ENCODE data around the gene ARAP3.

The ARAP3 gene

DNA sequence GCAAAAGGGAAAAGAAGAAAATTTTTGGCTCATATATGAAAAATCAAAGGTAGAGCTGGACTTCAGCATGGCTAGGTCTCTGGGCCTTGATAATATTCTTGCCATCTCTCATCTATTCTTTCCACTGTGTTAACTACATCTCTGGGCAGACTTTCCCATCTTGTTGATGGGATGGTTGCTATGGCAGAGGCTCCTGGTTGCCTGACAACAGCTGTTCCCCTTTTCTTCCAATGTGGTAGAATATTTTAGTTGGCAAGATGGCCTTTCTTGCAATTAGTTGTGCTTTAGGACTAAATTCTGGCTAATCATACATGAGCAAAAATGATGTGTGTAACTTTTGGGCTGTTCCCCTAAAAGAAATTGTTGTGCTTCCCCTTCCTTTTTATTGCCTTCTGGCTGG, 40.2 kb upstream of the ARAP3 start:
- Histone ChIP-seq H3K79me1 (ENCODE audit: low read length) (no peaks in the 10 kb centered on the region), H3K23ac (ENCODE audit: low read length) (no peak overlapping the region), H3K14ac (ENCODE audit: low read length) (no peak overlapping the region), H3K4ac (ENCODE audit: low read depth, low read length) (no peak overlapping the region), H3K9me3 (ENCODE audit: insufficient read depth, low read depth, low read length) (peaks cover 5% of the 10 kb centered on the region), H3K27ac (ENCODE audit: low read depth, low read length) (no peak overlapping the region), H2AFZ (ENCODE audit: insufficient read depth, low read length, poor library complexity) (no peak overlapping the region), H2BK12ac (ENCODE audit: low read length) (no peak overlapping the region), H3K4me3 (ENCODE audit: low read depth, low read length) (no peak overlapping the region), H2BK120ac (ENCODE audit: insufficient read depth, low read length, poor library complexity) (no peak overlapping the region), H3K36me3 (ENCODE audit: control insufficient read depth in 1 of 2, insufficient read depth in 2 of 2, low read length in 2 of 2) (no peaks in the 10 kb centered on the region), H3K4me2 (ENCODE audit: low read length) (no peak overlapping the region), H3K9ac (ENCODE audit: low read length) (no peak overlapping the region), H2AK5ac (ENCODE audit: low read length) (no peak overlapping the region), H3K4me1 (ENCODE audit: control insufficient read depth in 1 of 2, insufficient read depth in 2 of 2, low read length in 2 of 2) (no peaks in the 10 kb centered on the region), H4K8ac (ENCODE audit: low read depth, low read length) (no peak overlapping the region), H3K18ac (ENCODE audit: low read length) (no peak overlapping the region), H3K79me2 (ENCODE audit: control insufficient read depth, insufficient read depth, low read length, poor library complexity) (no peaks in the 10 kb centered on the region), H4K91ac (ENCODE audit: low read depth, low read length) (no peak overlapping the region), H2BK5ac (ENCODE audit: low read depth, low read length, poor library complexity) (no peak overlapping the region), H3K27me3 (ENCODE audit: insufficient read depth, low read length) (no peaks in the 10 kb centered on the region), H4K12ac (ENCODE audit: low read depth, low read length) (no peak overlapping the region)
- no peak for DNase-seq

DNA sequence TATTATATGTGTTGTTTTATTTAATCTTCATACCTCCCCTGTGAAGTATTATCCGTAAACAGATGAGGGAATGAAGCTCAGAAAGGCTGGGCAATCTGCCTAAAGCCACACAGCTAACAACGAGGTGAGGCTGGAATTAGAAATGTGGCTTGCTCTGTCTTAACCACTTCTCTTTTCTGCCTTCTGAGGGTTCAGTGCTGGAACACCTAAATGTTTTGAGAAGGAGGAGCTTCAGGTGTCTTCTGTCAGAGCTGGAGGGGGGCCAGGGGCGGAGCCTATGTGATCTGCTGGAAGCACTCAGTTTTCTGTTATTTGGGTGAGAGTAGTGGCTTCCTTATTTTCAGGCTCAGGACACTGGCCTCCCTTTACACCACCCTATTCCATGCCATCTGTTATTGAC, 35.0 kb upstream of the ARAP3 start:
- no CpG with 5 or more reads among the region's 3 CpGs for WGBS (ENCODE audit: extremely low coverage, insufficient coverage, insufficient read length)
- H2BK12ac ChIP-seq (ENCODE audit: low read length), result no peak overlapping the region
- H4K8ac ChIP-seq (ENCODE audit: low read depth, low read length), result no peak overlapping the region
- no peak overlapping the region for H3K4me3 ChIP-seq (ENCODE audit: low read depth, low read length)
- no peak overlapping the region for H2AFZ ChIP-seq (ENCODE audit: insufficient read depth, low read length, poor library complexity)
- H2BK120ac ChIP-seq (ENCODE audit: insufficient read depth, low read length, poor library complexity), result no peak overlapping the region
- no peak overlapping the region for H3K4ac ChIP-seq (ENCODE audit: low read depth, low read length)
- DNase-seq, result no peak
- H3K4me2 ChIP-seq (ENCODE audit: low read length), result no peak overlapping the region
- no peak overlapping the region for H3K23ac ChIP-seq (ENCODE audit: low read length)
- no peaks in the 10 kb centered on the region for H3K79me1 ChIP-seq (ENCODE audit: low read length)
- no peaks in the 10 kb centered on the region for H3K27me3 ChIP-seq (ENCODE audit: insufficient read depth, low read length)
- H3K9ac ChIP-seq (ENCODE audit: low read length), result no peak overlapping the region
- no peak overlapping the region for H4K12ac ChIP-seq (ENCODE audit: low read depth, low read length)
- no peak overlapping the region for H4K91ac ChIP-seq (ENCODE audit: low read depth, low read length)
- no peak overlapping the region for H3K14ac ChIP-seq (ENCODE audit: low read length)
- H2BK5ac ChIP-seq (ENCODE audit: low read depth, low read length, poor library complexity), result no peak overlapping the region
- H3K27ac ChIP-seq (ENCODE audit: low read depth, low read length), result no peak overlapping the region
- H3K36me3 ChIP-seq (ENCODE audit: control insufficient read depth in 1 of 2, insufficient read depth in 2 of 2, low read length in 2 of 2), result no peaks in the 10 kb centered on the region
- no peaks in the 10 kb centered on the region for H3K9me3 ChIP-seq (ENCODE audit: insufficient read depth, low read depth, low read length)
- H2AK5ac ChIP-seq (ENCODE audit: low read length), result no peak overlapping the region
- H3K18ac ChIP-seq (ENCODE audit: low read length), result no peak overlapping the region
- H3K79me2 ChIP-seq (ENCODE audit: control insufficient read depth, insufficient read depth, low read length, poor library complexity), result no peaks in the 10 kb centered on the region
- H3K4me1 ChIP-seq (ENCODE audit: control insufficient read depth in 1 of 2, insufficient read depth in 2 of 2, low read length in 2 of 2), result peaks cover 21 to 24% of the 10 kb centered on the region in 2 experiments

DNA sequence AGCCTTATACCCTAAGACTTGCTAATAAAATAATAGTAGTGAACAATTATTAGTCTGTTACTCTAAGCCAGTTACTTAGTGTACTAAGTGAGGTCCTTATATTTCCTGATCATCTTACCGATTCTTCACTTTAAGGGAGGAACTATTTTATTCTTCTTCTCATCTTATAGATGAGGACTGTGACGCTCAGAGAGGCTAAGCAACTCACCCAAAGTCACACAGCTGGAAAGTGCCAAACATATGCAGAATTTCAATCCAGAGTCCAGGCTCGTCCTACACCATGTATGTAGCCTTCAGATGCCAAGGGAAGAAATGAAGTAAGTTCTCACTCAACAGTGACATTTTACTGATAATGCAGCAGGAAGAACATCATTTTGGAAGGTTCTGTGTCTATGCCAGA, 34.4 kb upstream of the ARAP3 start:
- Histone ChIP-seq H3K36me3 (ENCODE audit: control insufficient read depth in 1 of 2, insufficient read depth in 2 of 2, low read length in 2 of 2) (no peaks in the 10 kb centered on the region), H3K9me3 (ENCODE audit: insufficient read depth, low read depth, low read length) (no peaks in the 10 kb centered on the region), H2AK5ac (ENCODE audit: low read length) (no peak overlapping the region), H3K4me3 (ENCODE audit: low read depth, low read length) (no peak overlapping the region), H3K79me2 (ENCODE audit: control insufficient read depth, insufficient read depth, low read length, poor library complexity) (no peaks in the 10 kb centered on the region), H3K79me1 (ENCODE audit: low read length) (no peaks in the 10 kb centered on the region), H2BK12ac (ENCODE audit: low read length) (no peak overlapping the region), H2BK120ac (ENCODE audit: insufficient read depth, low read length, poor library complexity) (no peak overlapping the region), H3K9ac (ENCODE audit: low read length) (no peak overlapping the region), H3K14ac (ENCODE audit: low read length) (no peak overlapping the region), H3K4me1 (ENCODE audit: control insufficient read depth in 1 of 2, insufficient read depth in 2 of 2, low read length in 2 of 2) (peaks cover 21 to 24% of the 10 kb centered on the region in 2 experiments), H2BK5ac (ENCODE audit: low read depth, low read length, poor library complexity) (no peak overlapping the region), H4K91ac (ENCODE audit: low read depth, low read length) (no peak overlapping the region), H2AFZ (ENCODE audit: insufficient read depth, low read length, poor library complexity) (no peak overlapping the region), H3K18ac (ENCODE audit: low read length) (no peak overlapping the region), H3K4me2 (ENCODE audit: low read length) (no peak overlapping the region), H4K12ac (ENCODE audit: low read depth, low read length) (no peak overlapping the region), H3K23ac (ENCODE audit: low read length) (no peak overlapping the region), H3K4ac (ENCODE audit: low read depth, low read length) (no peak overlapping the region), H3K27me3 (ENCODE audit: insufficient read depth, low read length) (no peaks in the 10 kb centered on the region), H4K8ac (ENCODE audit: low read depth, low read length) (no peak overlapping the region), H3K27ac (ENCODE audit: low read depth, low read length) (no peak overlapping the region)
- DNase-seq, result no peak
- no CpG with 5 or more reads among the region's 3 CpGs for WGBS (ENCODE audit: extremely low coverage, insufficient coverage, insufficient read length)

- no peak overlapping the region for H3K27ac ChIP-seq (ENCODE audit: low read depth, low read length)
- H4K8ac ChIP-seq (ENCODE audit: low read depth, low read length), result no peak overlapping the region
- no peak overlapping the region for H3K4ac ChIP-seq (ENCODE audit: low read depth, low read length)
- H3K18ac ChIP-seq (ENCODE audit: low read length), result no peak overlapping the region
- no peaks in the 10 kb centered on the region for H3K79me1 ChIP-seq (ENCODE audit: low read length)
- H3K27me3 ChIP-seq (ENCODE audit: insufficient read depth, low read length), result no peaks in the 10 kb centered on the region
- no peak overlapping the region for H2BK120ac ChIP-seq (ENCODE audit: insufficient read depth, low read length, poor library complexity)
- no peak overlapping the region for H4K12ac ChIP-seq (ENCODE audit: low read depth, low read length)
- H3K9me3 ChIP-seq (ENCODE audit: insufficient read depth, low read depth, low read length), result no peaks in the 10 kb centered on the region
- no peak for DNase-seq
- H3K36me3 ChIP-seq (ENCODE audit: control insufficient read depth in 1 of 2, insufficient read depth in 2 of 2, low read length in 2 of 2), result no peaks in the 10 kb centered on the region
- H2BK5ac ChIP-seq (ENCODE audit: low read depth, low read length, poor library complexity), result no peak overlapping the region
- H2AK5ac ChIP-seq (ENCODE audit: low read length), result no peak overlapping the region
- no peak overlapping the region for H4K91ac ChIP-seq (ENCODE audit: low read depth, low read length)
- H3K79me2 ChIP-seq (ENCODE audit: control insufficient read depth, insufficient read depth, low read length, poor library complexity), result no peaks in the 10 kb centered on the region
- H3K14ac ChIP-seq (ENCODE audit: low read length), result no peak overlapping the region
- no peak overlapping the region for H2AFZ ChIP-seq (ENCODE audit: insufficient read depth, low read length, poor library complexity)
- peaks cover 21 to 24% of the 10 kb centered on the region in 2 experiments for H3K4me1 ChIP-seq (ENCODE audit: control insufficient read depth in 1 of 2, insufficient read depth in 2 of 2, low read length in 2 of 2)
- no peak overlapping the region for H2BK12ac ChIP-seq (ENCODE audit: low read length)
- H3K9ac ChIP-seq (ENCODE audit: low read length), result no peak overlapping the region
- H3K4me2 ChIP-seq (ENCODE audit: low read length), result no peak overlapping the region
- no peak overlapping the region for H3K23ac ChIP-seq (ENCODE audit: low read length)
- no peak overlapping the region for H3K4me3 ChIP-seq (ENCODE audit: low read depth, low read length)
- WGBS (ENCODE audit: extremely low coverage, insufficient coverage, insufficient read length), result no CpG with 5 or more reads among the region's 3 CpGs
These were observed 34.0 kb upstream of the ARAP3 start for GRCh38 chr5:141716009-141716408.

Measured in trophoblast cell (in vitro differentiated cells and primary cell).